NAMALWA (cell line): ENCODE data around the gene SLC25A22.

Source experiments
- DNase-seq: peaks from one replicate; pipeline ENCODE4 v3.0.0-alpha.2; 2015; ENCODE audit warnings: low spot score

Gene SLC25A22

GRCh38 chr11:771617-772204 is 26.4 kb downstream of the SLC25A22 start:
- no peak for DNase-seq

- DNase-seq: no peak
Measured at GRCh38 chr11:770642-771616, 27.2 kb downstream of the SLC25A22 start.

- no peak for DNase-seq
Measured at GRCh38 chr11:769887-770641, 28.0 kb downstream of the SLC25A22 start.

- no peak for DNase-seq
Measured at GRCh38 chr11:767238-767637, 30.8 kb downstream of the SLC25A22 start.

GRCh38 chr11:766936-767210 is 31.2 kb downstream of the SLC25A22 start:
- no peak for DNase-seq

GRCh38 chr11:766106-766935 is 31.8 kb downstream of the SLC25A22 start:
- no peak for DNase-seq

GRCh38 chr11:765802-766091 is 32.3 kb downstream of the SLC25A22 start:
- DNase-seq: no peak

GRCh38 chr11:765025-765801 is 32.9 kb downstream of the SLC25A22 start:
- peak; percentile 82 for DNase-seq

GRCh38 chr11:764322-765024 is 33.6 kb downstream of the SLC25A22 start:
- DNase-seq: no peak

GRCh38 chr11:763549-764321 is 34.3 kb downstream of the SLC25A22 start:
- DNase-seq: no peak

- DNase-seq: no peak
Measured at GRCh38 chr11:763073-763463, 35.0 kb downstream of the SLC25A22 start.

GRCh38 chr11:762421-763072 is 35.5 kb downstream of the SLC25A22 start:
- DNase-seq: peak; percentile 67

GRCh38 chr11:761526-762108 is 36.5 kb downstream of the SLC25A22 start:
- DNase-seq: no peak

GRCh38 chr11:760236-760635 is 37.8 kb downstream of the SLC25A22 start:
- no peak for DNase-seq

GRCh38 chr11:749731-750130 is 48.4 kb downstream of the SLC25A22 start:
- no peak for DNase-seq

GRCh38 chr11:748007-748359 is 50.1 kb downstream of the SLC25A22 start:
- no peak for DNase-seq

GRCh38 chr11:747158-748006 is 50.7 kb downstream of the SLC25A22 start, which contains the start of gene TALDO1:
TSS of gene TALDO1 (plus strand) at chr11:747464. CDS start at chr11:747482, 18 bp downstream.
- DNase-seq: peak; percentile 92
